ENCODE measurements around the gene PVALB. TPM values are rescaled to one million over a fixed set of nuclear protein-coding genes. Genes with fewer than 3 reads are reported as not detected.

Gene PVALB
- total RNA-seq, 2 experiments from 2014 or later: not detected

DNA sequence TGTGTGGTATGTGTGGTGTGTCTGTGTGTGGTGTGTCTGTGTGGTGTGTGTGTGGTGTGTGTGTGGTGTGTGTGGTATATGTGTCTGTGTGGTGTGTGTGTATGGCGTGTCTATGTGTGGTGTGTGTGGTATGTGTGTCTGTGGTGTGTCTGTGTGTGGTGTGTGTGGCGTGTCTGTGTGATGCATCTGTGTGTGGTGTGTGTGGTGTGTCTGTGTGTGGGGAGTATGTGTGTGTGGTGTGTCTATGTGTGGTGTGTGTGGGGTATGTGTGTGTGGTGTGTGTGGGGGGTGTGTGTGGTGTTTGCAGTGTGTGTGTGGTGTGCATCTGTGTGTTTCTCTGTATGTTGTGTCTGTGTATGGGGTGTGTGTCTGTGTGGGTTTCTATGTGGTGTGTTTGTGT lies 7.8 kb upstream of the PVALB start:
- no peak for DNase-seq
- Mint-ChIP-seq H3K4me3 (no peak overlapping the region), H3K36me3 (ENCODE audit: low read depth) (no peaks in the 10 kb centered on the region), H3K4me1 (peaks cover 3% of the 10 kb centered on the region), H3K9me3 (ENCODE audit: low read depth) (no peaks in the 10 kb centered on the region), H3K27me3 (peaks cover 17% of the 10 kb centered on the region), H3K27ac (peak overlapping the region; percentile 27)
- no peak for ATAC-seq
- ChIA-PET CTCF (no interaction called here), POLR2A (no interaction called here)
- intact Hi-C loops (cut with DNase I, micrococcal nuclease): no loop called here

DNA sequence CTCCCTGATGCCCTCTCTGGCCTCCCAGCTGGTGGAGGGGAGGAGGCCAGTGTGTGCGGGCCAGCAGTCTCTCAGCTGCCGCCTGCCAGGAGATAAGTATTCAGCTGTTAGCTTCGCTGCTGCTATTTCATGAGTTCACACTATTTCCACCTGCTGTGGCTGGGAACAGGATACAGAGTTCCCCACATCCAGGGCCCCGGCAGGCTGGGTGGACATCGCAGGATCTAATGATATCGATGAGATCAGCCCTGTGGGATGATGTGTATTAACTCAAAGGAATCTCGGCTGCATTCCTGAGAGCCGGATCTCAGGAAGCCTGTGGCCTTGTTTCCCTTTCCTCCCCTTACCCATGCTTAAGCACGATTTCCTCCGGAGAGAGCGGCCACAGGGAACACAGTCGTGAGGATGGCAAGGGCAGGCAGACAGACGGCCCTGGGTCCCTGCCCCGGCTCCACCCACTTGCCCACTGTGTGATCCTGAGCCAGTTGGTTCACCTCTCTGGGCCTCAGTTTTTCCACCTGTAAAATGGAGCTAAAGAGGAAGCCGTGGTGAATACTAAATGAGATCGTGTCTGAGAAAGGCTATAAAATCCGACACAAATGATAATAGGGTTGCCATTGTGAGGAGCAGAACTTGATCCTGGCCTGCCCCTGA lies 6.5 kb upstream of the PVALB start:
- H3K9me3 Mint-ChIP-seq (ENCODE audit: low read depth): no peaks in the 10 kb centered on the region
- H3K27me3 Mint-ChIP-seq: peaks cover 21% of the 10 kb centered on the region
- ChIA-PET POLR2A (no interaction called here), CTCF (no interaction called here)
- DNase-seq (no peak), ATAC-seq (no peak)
- intact Hi-C loops (cut with DNase I, micrococcal nuclease): no loop called here
- no peaks in the 10 kb centered on the region for H3K36me3 Mint-ChIP-seq (ENCODE audit: low read depth)
- no peak overlapping the region for H3K4me3 Mint-ChIP-seq
- no peak overlapping the region for H3K27ac Mint-ChIP-seq
- H3K4me1 Mint-ChIP-seq: no peaks in the 10 kb centered on the region

- CTCF ChIA-PET: interaction anchor here (1.1 kb wide), 1 partner anchor 29 kb away, joined by 3 read pairs; no protein-coding TSS in a partner anchor
Measured at GRCh38 chr22:36822581-36822980, 5.7 kb upstream of the PVALB start.

DNA sequence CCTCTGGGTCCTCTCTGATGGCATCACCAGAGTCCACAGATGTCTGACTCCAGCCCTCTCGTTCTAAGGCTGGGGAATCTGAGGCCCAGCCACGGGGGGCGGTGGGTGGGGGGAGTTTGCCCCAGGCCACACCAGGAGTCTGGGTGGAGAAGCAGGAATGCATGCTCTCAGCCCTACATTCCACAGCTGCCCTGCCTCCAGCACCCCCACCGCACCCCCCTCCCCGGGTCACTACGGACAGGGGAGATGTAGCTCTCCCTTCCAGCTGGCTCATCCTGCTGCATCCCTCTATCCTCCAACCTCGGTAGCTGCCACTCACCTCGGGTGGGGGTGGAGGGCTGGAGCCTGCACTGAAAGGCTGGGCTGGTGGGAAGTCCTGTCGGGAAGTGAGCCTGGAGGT lies 2.3 kb upstream of the PVALB start:
- no peak for ATAC-seq

More at GRCh38 chr22:36822581-36822980, 5.7 kb upstream of the PVALB start:
- Mint-ChIP-seq H3K9me3 (ENCODE audit: low read depth) (no peaks in the 10 kb centered on the region), H3K27me3 (peaks cover 28% of the 10 kb centered on the region), H3K36me3 (ENCODE audit: low read depth) (no peaks in the 10 kb centered on the region), H3K4me1 (peaks cover 1% of the 10 kb centered on the region), H3K4me3 (no peak overlapping the region), H3K27ac (no peak overlapping the region)
- intact Hi-C loops (cut with DNase I, micrococcal nuclease): no loop called here
- no peak for ATAC-seq
- no peak for DNase-seq
- POLR2A ChIA-PET: no interaction called here

GRCh38 chr22:36818010-36818642 lies 1.3 kb upstream of the PVALB start:
- intact Hi-C loops (cut with DNase I, micrococcal nuclease): no loop called here
- ChIA-PET POLR2A (no interaction called here), CTCF (no interaction called here)
- no peak for DNase-seq
- H3K27me3 Mint-ChIP-seq: peaks cover 47% of the 10 kb centered on the region
- H3K4me3 Mint-ChIP-seq: no peak overlapping the region
- H3K27ac Mint-ChIP-seq: no peak overlapping the region
- H3K9me3 Mint-ChIP-seq (ENCODE audit: low read depth): no peaks in the 10 kb centered on the region
- H3K4me1 Mint-ChIP-seq: peaks cover 5% of the 10 kb centered on the region
- H3K36me3 Mint-ChIP-seq (ENCODE audit: low read depth): no peaks in the 10 kb centered on the region
- ATAC-seq: no peak

More for the DNA sequence above, 2.3 kb upstream of the PVALB start:
- intact Hi-C loops (cut with DNase I, micrococcal nuclease): no loop called here
- Mint-ChIP-seq H3K36me3 (ENCODE audit: low read depth) (no peaks in the 10 kb centered on the region), H3K27ac (no peak overlapping the region), H3K27me3 (peaks cover 39% of the 10 kb centered on the region), H3K9me3 (ENCODE audit: low read depth) (no peaks in the 10 kb centered on the region), H3K4me1 (peaks cover 5% of the 10 kb centered on the region), H3K4me3 (no peak overlapping the region)
- DNase-seq: no peak
- ChIA-PET POLR2A (no interaction called here), CTCF (interaction anchor here (0.8 kb wide), 1 partner anchor 35 kb away, joined by 3 read pairs; no protein-coding TSS in a partner anchor)

DNA sequence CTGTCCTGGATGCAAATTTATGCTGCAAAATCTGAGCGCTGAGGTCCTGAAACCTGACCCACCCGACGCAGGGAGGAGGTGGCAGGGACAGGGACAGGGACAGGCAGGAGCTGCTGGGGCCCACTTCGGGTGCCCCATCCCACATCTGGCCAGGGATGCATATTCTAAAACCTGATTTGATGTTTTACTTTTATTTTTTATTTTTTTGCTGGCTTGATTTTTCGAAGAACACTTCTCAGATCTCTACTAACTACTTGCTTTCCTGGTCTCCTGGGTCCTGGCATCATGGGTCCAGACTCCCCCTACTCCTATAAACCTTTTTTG lies 652 bp upstream of the PVALB start:
- no peaks in the 10 kb centered on the region for H3K9me3 Mint-ChIP-seq (ENCODE audit: low read depth)
- ATAC-seq (no peak), DNase-seq (no peak)
- H3K4me3 Mint-ChIP-seq: no peak overlapping the region
- intact Hi-C loops (cut with DNase I, micrococcal nuclease): no loop called here
- no peaks in the 10 kb centered on the region for H3K36me3 Mint-ChIP-seq (ENCODE audit: low read depth)
- CTCF ChIA-PET: no interaction called here
- peaks cover 5% of the 10 kb centered on the region for H3K4me1 Mint-ChIP-seq
- POLR2A ChIA-PET: no interaction called here
- no peak overlapping the region for H3K27ac Mint-ChIP-seq
- peaks cover 50% of the 10 kb centered on the region for H3K27me3 Mint-ChIP-seq

GRCh38 chr22:36816339-36816635 lies 548 bp downstream of the PVALB start:
- Mint-ChIP-seq H3K27me3 (peaks cover 50% of the 10 kb centered on the region), H3K4me1 (peaks cover 5% of the 10 kb centered on the region), H3K4me3 (no peak overlapping the region), H3K9me3 (ENCODE audit: low read depth) (no peaks in the 10 kb centered on the region), H3K36me3 (ENCODE audit: low read depth) (no peaks in the 10 kb centered on the region), H3K27ac (no peak overlapping the region)
- ChIA-PET CTCF (interaction anchor here (0.6 kb wide), 1 partner anchor 194 kb away, joined by 3 read pairs; no protein-coding TSS in a partner anchor), POLR2A (no interaction called here)
- ATAC-seq: no peak
- peak; percentile 14 for DNase-seq
- intact Hi-C loops (cut with DNase I, micrococcal nuclease): no loop called here

DNA sequence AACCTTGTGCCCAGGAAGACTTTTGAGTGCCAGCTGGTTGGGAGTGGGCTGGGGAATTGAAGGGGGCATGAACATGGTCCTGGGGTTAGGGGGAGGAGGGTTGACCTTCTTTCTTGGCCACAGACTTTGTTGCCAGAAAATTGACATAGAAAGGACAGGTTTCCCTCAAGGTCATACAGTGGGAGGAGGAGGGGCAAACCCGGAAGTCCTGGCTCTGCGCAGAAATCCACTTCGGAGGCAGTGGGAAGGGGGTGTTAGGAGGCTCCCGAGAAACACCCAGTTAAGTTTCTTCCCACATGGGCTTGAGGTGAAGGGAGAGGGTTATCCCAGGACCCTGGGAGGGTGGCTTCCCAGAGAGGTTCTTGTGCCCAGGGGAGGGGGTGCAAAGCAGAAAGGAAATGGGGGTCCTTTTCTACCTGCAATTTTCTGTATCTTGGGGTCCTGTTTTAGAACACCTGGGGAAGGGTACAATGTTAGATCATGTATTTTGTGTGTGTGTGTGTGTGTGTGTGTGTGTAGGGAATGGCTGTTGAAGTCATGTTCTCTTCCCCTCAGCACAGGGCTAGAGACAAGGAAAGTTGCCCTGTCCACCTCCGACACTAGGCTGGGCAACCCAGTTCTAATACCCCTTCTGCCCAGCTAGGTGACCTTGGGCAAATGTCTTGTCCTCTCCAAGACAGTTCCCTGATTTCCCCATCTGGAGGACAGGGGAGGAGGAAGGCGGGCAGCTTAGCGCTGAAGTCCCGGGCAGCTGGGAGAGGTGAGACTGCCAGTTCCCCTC lies 1.1 kb downstream of the PVALB start:
- intact Hi-C loops (cut with DNase I, micrococcal nuclease): no loop called here
- ATAC-seq (no peak), DNase-seq (no peak)
- Mint-ChIP-seq H3K27me3 (peaks cover 50% of the 10 kb centered on the region), H3K4me3 (no peak overlapping the region), H3K9me3 (ENCODE audit: low read depth) (no peaks in the 10 kb centered on the region), H3K27ac (no peak overlapping the region), H3K36me3 (ENCODE audit: low read depth) (no peaks in the 10 kb centered on the region), H3K4me1 (peaks cover 5% of the 10 kb centered on the region)
- CTCF ChIA-PET: interaction anchor here (0.6 kb wide), 2 partner anchors 65 to 194 kb away, joined by 3 read pairs; no protein-coding TSS in a partner anchor
- POLR2A ChIA-PET: no interaction called here

GRCh38 chr22:36814801-36815200 lies 2.0 kb downstream of the PVALB start:
- DNase-seq (no peak), ATAC-seq (no peak)
- Mint-ChIP-seq H3K4me1 (peaks cover 5% of the 10 kb centered on the region), H3K9me3 (ENCODE audit: low read depth) (no peaks in the 10 kb centered on the region), H3K36me3 (ENCODE audit: low read depth) (no peaks in the 10 kb centered on the region), H3K4me3 (no peak overlapping the region), H3K27ac (no peak overlapping the region), H3K27me3 (peaks cover 47% of the 10 kb centered on the region)
- POLR2A ChIA-PET: no interaction called here
- intact Hi-C loops (cut with DNase I, micrococcal nuclease): no loop called here
- CTCF ChIA-PET: no interaction called here

- CTCF ChIA-PET: interaction anchor here (1.0 kb wide), 1 partner anchor 29 kb away, joined by 4 read pairs; no protein-coding TSS in a partner anchor
- intact Hi-C loops (cut with DNase I, micrococcal nuclease): no loop called here
- no peak overlapping the region for H3K27ac Mint-ChIP-seq
Measured at GRCh38 chr22:36811094-36811800, 5.6 kb downstream of the PVALB start.

DNA sequence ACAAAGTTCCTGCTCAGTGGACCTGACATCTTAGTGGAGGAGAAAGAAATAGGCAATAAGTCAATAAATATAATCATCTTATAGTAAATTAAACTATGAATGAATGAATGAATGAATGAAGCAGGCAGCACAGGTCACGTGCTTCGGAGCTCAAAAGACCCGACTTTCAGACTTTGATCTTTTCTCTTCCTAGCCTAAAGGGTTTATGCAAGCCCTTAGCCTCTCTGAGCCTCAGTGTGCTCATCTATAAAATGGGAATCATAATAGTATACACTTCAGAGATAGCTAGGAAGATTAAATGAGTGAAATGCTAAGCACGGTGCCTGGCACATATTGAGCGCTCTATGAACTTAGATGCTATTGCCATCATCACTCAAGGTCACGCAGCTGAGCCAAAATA lies 7.5 kb downstream of the PVALB start:
- peaks cover 17% of the 10 kb centered on the region for H3K4me1 Mint-ChIP-seq
- H3K27me3 Mint-ChIP-seq: peaks cover 11% of the 10 kb centered on the region
- H3K27ac Mint-ChIP-seq: no peak overlapping the region
- H3K9me3 Mint-ChIP-seq (ENCODE audit: low read depth): no peaks in the 10 kb centered on the region
- H3K4me3 Mint-ChIP-seq: no peak overlapping the region
- POLR2A ChIA-PET: no interaction called here
- no peaks in the 10 kb centered on the region for H3K36me3 Mint-ChIP-seq (ENCODE audit: low read depth)
- ATAC-seq: no peak
- intact Hi-C loops (cut with DNase I, micrococcal nuclease): no loop called here
- CTCF ChIA-PET: interaction anchor here (0.6 to 1.2 kb wide), 3 partner anchors 23 to 50 kb away, joined by 3 read pairs; no protein-coding TSS in a partner anchor
- no peak for DNase-seq

More at GRCh38 chr22:36811094-36811800, 5.6 kb downstream of the PVALB start:
- Mint-ChIP-seq H3K27me3 (peaks cover 26% of the 10 kb centered on the region), H3K36me3 (ENCODE audit: low read depth) (no peaks in the 10 kb centered on the region), H3K9me3 (ENCODE audit: low read depth) (no peaks in the 10 kb centered on the region), H3K4me3 (no peak overlapping the region), H3K4me1 (peaks cover 17% of the 10 kb centered on the region)
- DNase-seq: no peak
- POLR2A ChIA-PET: no interaction called here
- no peak for ATAC-seq

Data from activated CD4-positive, alpha-beta T cell treated with anti-CD3 and anti-CD28 coated beads for 36 hours (primary cell).